HG02981 (cell line): Measurements from ENCODE around the gene DLGAP3.

Source experiments
- ATAC-seq: cut with Tn5 transposase; IDR thresholded peaks from one replicate; pipeline ENCODE4 v1.9.1; 2021; ENCODE audit warnings: mild to moderate bottlenecking, moderate library complexity; ENCODE audit not compliant: unreplicated experiment

DLGAP3 gene

DNA sequence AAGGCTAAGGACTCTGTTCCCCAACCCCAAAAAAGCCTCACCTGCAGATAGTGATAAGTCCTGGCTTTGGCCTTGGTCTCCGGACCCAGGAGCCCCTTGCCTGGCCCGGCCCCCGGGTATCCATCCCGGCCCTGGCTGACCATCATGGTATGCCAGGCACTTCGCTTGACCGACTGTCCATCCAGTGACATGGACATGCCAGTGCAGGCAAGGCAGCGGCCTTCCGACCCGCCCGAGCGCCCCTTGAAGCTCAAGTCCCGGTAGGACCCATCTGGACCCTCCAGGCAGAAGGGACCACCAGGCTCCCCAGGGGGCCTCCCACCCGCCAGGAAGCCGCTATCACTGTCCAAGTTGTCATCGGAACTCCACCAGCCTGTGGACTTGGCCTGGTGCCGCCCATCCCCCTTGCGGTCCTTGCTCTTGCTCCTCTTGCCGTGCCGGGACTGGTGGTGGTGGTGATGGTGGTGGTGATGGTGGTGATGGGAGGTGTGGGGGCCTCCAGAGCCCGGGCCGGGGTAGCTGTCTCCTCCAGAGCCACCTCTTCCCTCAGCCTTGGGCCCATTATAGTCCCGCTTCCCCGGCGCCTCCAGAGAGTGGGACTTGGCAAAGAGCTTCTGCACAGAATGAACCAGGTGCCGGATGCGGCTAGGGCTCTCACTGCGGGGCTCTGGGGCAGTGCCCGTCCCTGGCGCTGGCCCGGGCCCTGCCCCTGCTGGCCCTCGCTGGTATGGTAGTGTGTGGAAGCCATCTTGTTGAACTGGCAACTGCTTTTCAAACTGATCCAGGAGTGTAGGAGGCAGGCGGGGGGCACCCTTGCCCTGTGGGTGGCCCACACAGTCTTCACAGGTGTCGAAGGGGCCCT, 25.0 kb downstream of the DLGAP3 start:
- ATAC-seq, result no peak

DNA sequence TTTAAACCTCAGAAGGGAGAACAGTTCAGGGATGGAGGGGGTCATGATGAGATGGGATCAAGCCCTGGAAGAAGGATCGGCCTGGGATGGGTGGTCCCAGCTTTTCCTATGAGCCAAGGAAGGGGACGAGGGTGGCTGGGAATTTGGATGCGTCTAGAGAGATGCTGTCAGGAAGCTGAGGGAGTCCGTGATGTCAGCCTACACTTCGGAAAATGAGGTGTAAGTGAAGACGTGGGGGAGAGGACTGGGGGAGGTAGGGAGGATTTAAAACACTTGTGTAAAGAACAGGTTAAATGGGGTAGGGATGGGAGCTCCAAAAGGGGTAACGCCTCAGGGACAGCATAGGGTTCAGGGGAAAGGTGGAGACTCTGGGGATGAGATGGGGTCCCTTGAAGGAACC, 27.5 kb downstream of the DLGAP3 start:
- ATAC-seq, result no peak

GRCh38 chr1:34900775-34901502, 28.5 kb downstream of the DLGAP3 start:
- ATAC-seq, result no peak

DNA sequence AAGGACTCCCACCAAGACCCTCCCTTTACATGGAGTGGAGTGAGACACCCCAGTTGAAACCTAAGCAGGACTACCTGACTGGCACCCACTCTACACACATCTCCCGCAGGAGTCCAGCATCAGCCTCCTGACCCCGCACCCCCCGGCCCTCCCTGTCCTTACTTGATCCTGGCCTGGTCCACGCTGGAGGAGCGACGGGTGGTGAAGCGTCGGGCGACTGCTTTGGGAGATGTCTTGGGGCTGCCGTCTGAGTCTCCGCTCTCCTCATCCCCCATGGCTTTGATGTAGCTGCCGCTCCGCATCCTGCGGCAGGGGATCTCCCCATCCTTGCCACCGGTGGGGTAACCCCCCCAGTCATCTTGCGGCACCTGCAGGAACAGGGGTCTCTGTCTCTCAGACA, 29.5 kb downstream of the DLGAP3 start:
- ATAC-seq, result no peak

DNA sequence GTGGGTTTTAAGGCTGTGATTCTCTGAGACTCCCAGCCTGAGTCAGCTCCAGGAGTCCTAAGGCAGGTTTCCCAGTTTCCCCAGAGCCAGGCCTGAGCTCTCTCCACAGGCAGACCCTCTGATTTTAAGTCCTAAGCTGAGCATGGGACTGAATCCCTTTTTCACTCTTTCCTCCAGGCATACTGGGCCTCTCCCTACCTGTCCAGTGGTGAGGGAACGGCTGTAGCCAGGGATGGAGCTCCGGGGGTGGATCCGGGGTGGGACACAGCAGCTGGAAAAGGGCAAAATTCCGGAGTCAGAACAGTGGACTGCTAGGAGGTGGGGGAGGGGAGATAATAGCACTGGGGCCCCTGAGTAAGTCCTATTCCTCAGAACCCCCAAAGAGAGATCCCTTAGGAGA, 30.0 kb downstream of the DLGAP3 start:
- no peak for ATAC-seq

GRCh38 chr1:34898330-34898761, 31.1 kb downstream of the DLGAP3 start:
- ATAC-seq, result no peak

DNA sequence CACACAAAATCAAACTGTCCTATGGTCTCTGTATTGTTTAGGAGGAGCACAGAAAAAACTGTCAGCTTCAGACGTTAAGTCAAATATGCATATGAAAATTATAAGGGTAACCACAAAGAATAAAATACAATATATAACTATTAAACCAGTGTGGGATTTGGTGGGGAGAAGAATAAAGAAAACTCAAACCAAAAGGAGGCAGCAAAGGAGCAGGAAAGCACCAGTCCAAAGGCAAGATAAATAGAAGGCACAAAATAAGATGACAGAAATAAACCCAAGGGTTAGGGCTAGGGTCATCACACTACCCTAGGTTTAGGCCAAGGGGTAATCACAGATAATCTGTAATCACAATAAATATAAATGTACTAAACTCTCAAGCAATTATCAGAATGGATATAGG, 32.8 kb downstream of the DLGAP3 start:
- ATAC-seq, result no peak

GRCh38 chr1:34889705-34890104, 39.7 kb downstream of the DLGAP3 start:
- no peak for ATAC-seq

DNA sequence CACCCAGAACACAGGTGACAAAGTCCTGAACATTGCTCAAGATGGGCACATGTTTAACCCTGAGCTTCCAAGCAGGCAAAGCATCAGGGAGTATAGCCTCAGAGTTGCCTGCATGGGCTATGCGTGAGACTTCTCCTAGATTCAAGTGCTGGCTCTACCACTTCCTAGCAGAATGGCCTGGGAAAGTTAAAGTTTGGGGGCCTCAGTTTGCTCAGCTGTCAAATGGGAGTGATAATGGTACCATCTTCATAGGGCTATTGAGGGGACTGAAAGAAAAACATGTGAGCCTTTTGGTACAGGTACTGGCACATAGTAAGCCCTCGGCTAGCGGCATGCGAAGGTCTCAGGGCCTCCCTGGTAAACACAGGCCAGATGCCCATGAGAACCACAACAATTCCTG, 41.9 kb downstream of the DLGAP3 start:
- no peak for ATAC-seq

GRCh38 chr1:34885405-34886247, 43.8 kb downstream of the DLGAP3 start:
- no peak for ATAC-seq

GRCh38 chr1:34884961-34885360, 44.5 kb downstream of the DLGAP3 start:
- ATAC-seq, result no peak

DNA sequence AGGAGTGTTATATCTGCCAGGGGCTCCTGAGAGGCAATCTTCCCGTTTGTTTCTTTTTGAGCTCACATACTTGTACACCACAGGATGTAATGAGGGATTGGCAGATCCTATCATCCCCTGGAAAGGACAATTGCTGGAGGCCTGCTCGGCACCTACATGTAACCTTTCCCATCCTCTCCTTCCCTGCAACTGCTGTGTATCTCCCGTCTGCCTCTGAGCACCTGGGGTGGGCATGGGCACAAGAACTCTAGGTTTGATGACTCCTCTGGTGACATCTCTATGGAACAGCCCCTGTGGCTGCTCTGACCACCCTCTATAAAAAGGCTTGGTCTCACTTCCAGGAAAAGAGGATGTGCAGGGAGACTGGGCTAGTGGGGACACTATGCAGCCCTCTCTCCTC, 44.9 kb downstream of the DLGAP3 start:
- ATAC-seq, result no peak

- ATAC-seq, result no peak
These were observed 50.2 kb downstream of the DLGAP3 start for GRCh38 chr1:34879230-34879629.

GRCh38 chr1:34876406-34876805, 53.0 kb downstream of the DLGAP3 start:
- ATAC-seq, result no peak

DNA sequence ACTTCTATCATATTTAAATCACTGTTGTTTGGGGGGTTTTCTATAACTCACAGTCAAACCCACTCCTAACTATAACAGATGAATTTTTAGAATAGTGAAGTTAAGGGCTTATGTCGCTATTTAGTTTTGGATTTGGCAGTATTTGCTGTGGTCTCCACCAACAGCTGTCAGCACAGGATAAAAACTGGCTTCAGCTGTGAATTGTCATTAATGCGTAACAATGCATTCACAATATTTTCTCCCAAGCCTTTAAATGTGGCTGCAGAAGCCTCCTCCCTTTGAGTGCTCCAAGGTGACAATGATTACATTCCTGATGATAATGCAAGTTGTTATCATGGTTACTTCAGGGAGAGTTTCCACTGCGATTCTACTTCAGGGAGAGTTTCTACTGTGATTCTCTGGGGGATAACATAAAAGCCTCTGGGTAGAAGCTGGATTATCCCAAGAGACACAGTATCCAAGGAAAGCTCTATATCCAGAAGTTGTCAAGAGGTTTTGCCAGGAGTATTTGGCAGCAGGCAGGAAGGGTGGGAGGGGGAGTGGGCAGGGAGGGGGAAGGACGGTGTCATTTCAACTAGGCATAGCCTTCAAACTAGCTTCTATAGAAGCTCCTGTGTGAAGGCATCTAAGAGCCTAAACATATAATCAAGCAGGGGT, 55.0 kb downstream of the DLGAP3 start:
- ATAC-seq, result no peak

- ATAC-seq, result no peak
These were observed 57.3 kb downstream of the DLGAP3 start for GRCh38 chr1:34872133-34872503.

DNA sequence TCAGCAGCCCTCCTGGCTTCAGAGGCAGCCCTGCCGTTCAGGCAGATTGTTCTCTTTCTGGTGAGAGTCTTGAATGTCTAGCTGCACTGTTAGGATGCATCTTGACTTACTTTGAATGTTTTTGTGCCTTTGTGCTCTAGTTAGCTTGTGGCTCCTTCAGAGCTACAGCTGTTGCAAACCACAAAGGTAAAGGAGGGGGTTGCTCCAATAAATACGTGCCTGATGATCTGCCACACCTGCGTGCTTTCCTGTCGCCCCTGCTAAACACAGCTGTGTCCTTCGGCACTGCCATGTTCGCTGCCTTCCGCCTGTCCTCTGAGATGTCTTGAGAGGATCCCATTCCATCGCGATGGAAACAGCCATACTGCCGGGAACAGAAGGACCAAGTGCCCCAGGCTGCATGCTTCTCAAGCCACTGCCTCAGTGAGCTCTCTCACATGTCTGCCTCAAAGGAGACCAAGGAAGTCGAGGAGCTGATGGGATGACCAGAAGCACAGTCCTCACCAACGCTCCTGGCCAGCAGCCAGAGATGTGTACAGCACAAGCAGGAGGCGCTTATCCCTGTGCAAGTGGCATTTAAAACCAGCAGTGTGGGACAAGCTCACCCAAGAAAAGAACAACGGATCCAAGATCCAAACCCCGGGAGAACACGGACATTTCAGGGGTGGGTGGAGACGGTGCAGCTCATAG, 57.9 kb downstream of the DLGAP3 start:
- ATAC-seq, result no peak

- no peak for ATAC-seq
These were observed 59.1 kb downstream of the DLGAP3 start for GRCh38 chr1:34870395-34870794.

- ATAC-seq, result no peak
These were observed 59.7 kb downstream of the DLGAP3 start for GRCh38 chr1:34869760-34870159.
